Endodermal cell (in vitro differentiated cells): ENCODE results near the gene MROH8. TPM values are rescaled to one million over a fixed set of nuclear protein-coding genes. Genes with fewer than 3 reads are reported as not detected.

Source experiments
- DNase-seq: peaks from one replicate; pipeline ENCODE4 v3.0.0-alpha.2; 2017
- H3K27ac ChIP-seq: 2 replicates; pipeline ENCODE4 v1.5.1; 2013; ENCODE audit warnings: mild to moderate bottlenecking, low read depth, low read length, moderate library complexity
- H3K27me3 ChIP-seq: 2 replicates; pipeline ENCODE4 v1.6.1; 2013; ENCODE audit warnings: mild to moderate bottlenecking, low read length, moderate library complexity; ENCODE audit not compliant: insufficient read depth, control insufficient read depth, poor library complexity, severe bottlenecking
- H3K36me3 ChIP-seq: 2 replicates; pipeline ENCODE4 v1.7.0; 2013; ENCODE audit warnings: mild to moderate bottlenecking, low read length, moderate library complexity; ENCODE audit not compliant: control insufficient read depth, insufficient read depth
- H3K4me1 ChIP-seq: one replicate; pipeline ENCODE4 v1.7.0; 2013; ENCODE audit warnings: low read length; ENCODE audit not compliant: control insufficient read depth, insufficient read depth
- H3K4me3 ChIP-seq: 2 replicates; pipeline ENCODE4 v1.5.1; 2013; ENCODE audit warnings: mild to moderate bottlenecking, low read length, moderate library complexity
- H3K9ac ChIP-seq: 2 replicates; pipeline ENCODE4 v1.6.1; 2013; ENCODE audit warnings: mild to moderate bottlenecking, low read length, moderate library complexity; ENCODE audit not compliant: poor library complexity, severe bottlenecking; ENCODE audit errors: extremely low read depth
- H3K9me3 ChIP-seq: 2 replicates; pipeline ENCODE4 v1.6.1; 2013; ENCODE audit warnings: mild to moderate bottlenecking, low read length, moderate library complexity; ENCODE audit not compliant: control insufficient read depth
- H3K27ac Mint-ChIP-seq: 2 replicates; pipeline ENCODE4 v1.8.0; 2020; ENCODE audit warnings: mixed read lengths
- H3K27me3 Mint-ChIP-seq: 2 replicates; pipeline ENCODE4 v1.8.0; 2021; ENCODE audit warnings: mild to moderate bottlenecking, mixed read lengths; ENCODE audit not compliant: insufficient read depth
- H3K36me3 Mint-ChIP-seq: 2 replicates; pipeline ENCODE4 v1.8.0; 2020; ENCODE audit warnings: low read depth, mixed read lengths
- H3K4me1 Mint-ChIP-seq: 2 replicates; pipeline ENCODE4 v1.8.0; 2020; ENCODE audit warnings: mixed read lengths
- H3K4me3 Mint-ChIP-seq: 2 replicates; pipeline ENCODE4 v1.8.0; 2020; ENCODE audit warnings: mild to moderate bottlenecking, moderate library complexity, mixed read lengths
- H3K9me3 Mint-ChIP-seq: 2 replicates; pipeline ENCODE4 v1.8.0; 2020; ENCODE audit warnings: mild to moderate bottlenecking, mixed read lengths
- WGBS, 2 experiments: methylation state at CpG; one replicate each; pipeline versions ENCODE4 v1.1.5 to v1.1.7; 2013; ENCODE audit warnings: missing lambda C conversion rate in 2 of 2, mixed read lengths in 1 of 2; ENCODE audit not compliant: insufficient coverage in 1 of 2, insufficient read length in 1 of 2; 5-methylcytosine and 5-hydroxymethylcytosine counted together
- total RNA-seq, 2 donors: library from RNA; stranded (reverse); fragmentation: NEBNext Ultra II Directional in 1 of 2; extraction: Animal tissue kit (Norgen Biotek cat#: 25700) in 1 of 2; gene quantifications; 2 replicates in 1 of 2; 3 replicates in 1 of 2; pipeline ENCODE4 v1.2.1, GENCODE V29; 2021
- TF ChIP-seq, protein P1 (sequence below): fragments of 200-600 bp; sonication (generic); conservative IDR thresholded peaks from 2 replicates; pipeline ENCODE4 v1.5.0; 2021; ENCODE audit warnings: antibody characterized with exemption, mild to moderate bottlenecking

The MROH8 gene
- total RNA-seq, 2 donors from 2014 or later, result 1.8 to 2.8 TPM

- Histone ChIP-seq H3K9me3 (no peaks in the 10 kb centered on the region), H3K4me3 (no peak overlapping the region), H3K36me3 (no peaks in the 10 kb centered on the region), H3K27ac (no peak overlapping the region), H3K27me3 (no peaks in the 10 kb centered on the region), H3K4me1 (no peaks in the 10 kb centered on the region), H3K9ac (no peak overlapping the region)
- no peak for DNase-seq
- TF ChIP-seq, protein P1, sequence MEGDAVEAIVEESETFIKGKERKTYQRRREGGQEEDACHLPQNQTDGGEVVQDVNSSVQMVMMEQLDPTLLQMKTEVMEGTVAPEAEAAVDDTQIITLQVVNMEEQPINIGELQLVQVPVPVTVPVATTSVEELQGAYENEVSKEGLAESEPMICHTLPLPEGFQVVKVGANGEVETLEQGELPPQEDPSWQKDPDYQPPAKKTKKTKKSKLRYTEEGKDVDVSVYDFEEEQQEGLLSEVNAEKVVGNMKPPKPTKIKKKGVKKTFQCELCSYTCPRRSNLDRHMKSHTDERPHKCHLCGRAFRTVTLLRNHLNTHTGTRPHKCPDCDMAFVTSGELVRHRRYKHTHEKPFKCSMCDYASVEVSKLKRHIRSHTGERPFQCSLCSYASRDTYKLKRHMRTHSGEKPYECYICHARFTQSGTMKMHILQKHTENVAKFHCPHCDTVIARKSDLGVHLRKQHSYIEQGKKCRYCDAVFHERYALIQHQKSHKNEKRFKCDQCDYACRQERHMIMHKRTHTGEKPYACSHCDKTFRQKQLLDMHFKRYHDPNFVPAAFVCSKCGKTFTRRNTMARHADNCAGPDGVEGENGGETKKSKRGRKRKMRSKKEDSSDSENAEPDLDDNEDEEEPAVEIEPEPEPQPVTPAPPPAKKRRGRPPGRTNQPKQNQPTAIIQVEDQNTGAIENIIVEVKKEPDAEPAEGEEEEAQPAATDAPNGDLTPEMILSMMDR, result no peak
- Mint-ChIP-seq H3K36me3 (no peaks in the 10 kb centered on the region), H3K9me3 (no peaks in the 10 kb centered on the region), H3K4me1 (no peaks in the 10 kb centered on the region), H3K4me3 (no peak overlapping the region), H3K27me3 (no peaks in the 10 kb centered on the region), H3K27ac (no peak overlapping the region)
- 93 to 94% methylated on average over 6 of the region's 6 CpGs for WGBS, 2 experiments
Observed at GRCh38 chr20:37102571-37102970, 76.8 kb downstream of the MROH8 start.

- peaks cover 2% of the 10 kb centered on the region for H3K4me1 ChIP-seq
- peak overlapping the region; percentile 93 for H3K9ac ChIP-seq
- 81 to 82% methylated on average over 11 of the region's 11 CpGs for WGBS, 2 experiments
- Mint-ChIP-seq H3K36me3 (peaks cover 18% of the 10 kb centered on the region), H3K9me3 (no peaks in the 10 kb centered on the region), H3K27ac (peak overlapping the region; percentile 100), H3K4me1 (peaks cover 4% of the 10 kb centered on the region), H3K27me3 (no peaks in the 10 kb centered on the region), H3K4me3 (peak overlapping the region; percentile 89)
- no peak for DNase-seq
- no peaks in the 10 kb centered on the region for H3K9me3 ChIP-seq
- H3K4me3 ChIP-seq, result peak overlapping the region; percentile 82
- H3K27me3 ChIP-seq, result no peaks in the 10 kb centered on the region
- H3K27ac ChIP-seq, result no peak overlapping the region
- H3K36me3 ChIP-seq, result no peaks in the 10 kb centered on the region
- TF ChIP-seq, protein P1, result no peak
Observed at GRCh38 chr20:37096415-37097041, 82.8 kb downstream of the MROH8 start.

- Mint-ChIP-seq H3K9me3 (no peaks in the 10 kb centered on the region), H3K27ac (peak within 1 kb of the TSS; percentile 100), H3K36me3 (peaks cover 22% of the 10 kb centered on the region), H3K27me3 (no peaks in the 10 kb centered on the region), H3K4me3 (peak within 1 kb of the TSS; percentile 89), H3K4me1 (peaks cover 4% of the 10 kb centered on the region)
- DNase-seq, result peak; percentile 97
- TF ChIP-seq, protein P1, result peak; percentile 44
- H3K4me1 ChIP-seq, result peaks cover 2% of the 10 kb centered on the region
- 0 to 1% methylated on average over 14 to 58 of the region's 58 CpGs for WGBS, 2 experiments
- peak within 1 kb of the TSS; percentile 99 for H3K27ac ChIP-seq
- H3K9ac ChIP-seq, result peak within 1 kb of the TSS; percentile 93
- H3K9me3 ChIP-seq, result no peaks in the 10 kb centered on the region
- no peaks in the 10 kb centered on the region for H3K27me3 ChIP-seq
- no peaks in the 10 kb centered on the region for H3K36me3 ChIP-seq
- H3K4me3 ChIP-seq, result peak within 1 kb of the TSS; percentile 82
Observed at GRCh38 chr20:37095599-37096414, 83.5 kb downstream of the MROH8 start, which contains the start of gene RBL1. Gene RBL1, minus strand, starts transcription at chr20:37095997. Its CDS starts 69 bp downstream, at chr20:37095928.
